Type B pancreatic cell (in vitro differentiated cells): Measurements from ENCODE around the gene MYO1F. TPM values are rescaled to one million over a fixed set of nuclear protein-coding genes. Genes with fewer than 3 reads are reported as not detected.
A peak's percentile ranks its signal among the peaks of the same experiment; 100 is the strongest.

Experiments used
- DNase-seq: peaks from one replicate; pipeline ENCODE4 v3.0.0; 2021; ENCODE audit warnings: mixed read lengths; ENCODE audit not compliant: unreplicated experiment; ENCODE audit errors: extremely low spot score
- H3K27ac Mint-ChIP-seq: 2 replicates; pipeline ENCODE4 v1.8.0; 2021; ENCODE audit warnings: mild to moderate bottlenecking, mixed read lengths
- H3K27me3 Mint-ChIP-seq: 2 replicates; pipeline ENCODE4 v1.8.0; 2021; ENCODE audit warnings: mixed read lengths
- H3K36me3 Mint-ChIP-seq: 2 replicates; pipeline ENCODE4 v1.8.0; 2021; ENCODE audit warnings: mixed read lengths
- H3K4me1 Mint-ChIP-seq: one replicate; pipeline ENCODE4 v1.8.0; 2021; ENCODE audit warnings: mixed read lengths; ENCODE audit not compliant: unreplicated experiment
- H3K4me3 Mint-ChIP-seq: 2 replicates; pipeline ENCODE4 v1.8.0; 2021; ENCODE audit warnings: mild to moderate bottlenecking, mixed read lengths
- H3K9me3 Mint-ChIP-seq: 2 replicates; pipeline ENCODE4 v1.8.0; 2021; ENCODE audit warnings: mixed read lengths
- CTCF ChIP-seq: fragments of 200-600 bp; sonication (generic); conservative IDR thresholded peaks from 2 replicates; pipeline ENCODE4 v1.5.0; 2021; ENCODE audit warnings: antibody characterized with exemption, mild to moderate bottlenecking
- total RNA-seq: library from RNA; stranded (reverse); gene quantifications from 2 replicates; pipeline ENCODE4 v1.2.1, GENCODE V29; 2021; ENCODE audit warnings: low replicate concordance

MYO1F gene
- total RNA-seq, 1 donor from 2014 or later: 0.14 TPM

- peak; percentile 80 for DNase-seq
- H3K27ac Mint-ChIP-seq: no peak overlapping the region
- H3K4me1 Mint-ChIP-seq: no peaks in the 10 kb centered on the region
- H3K9me3 Mint-ChIP-seq: no peaks in the 10 kb centered on the region
- no peaks in the 10 kb centered on the region for H3K36me3 Mint-ChIP-seq
- no peak overlapping the region for H3K4me3 Mint-ChIP-seq
- H3K27me3 Mint-ChIP-seq: peaks cover 13% of the 10 kb centered on the region
- TF ChIP-seq CTCF: peak; percentile 77
Measured at GRCh38 chr19:8585894-8586750, 8.9 kb upstream of the MYO1F start.

- no peak for DNase-seq
- H3K9me3 Mint-ChIP-seq: no peaks in the 10 kb centered on the region
- TF ChIP-seq CTCF: no peak
- peaks cover 8% of the 10 kb centered on the region for H3K27me3 Mint-ChIP-seq
- no peaks in the 10 kb centered on the region for H3K4me1 Mint-ChIP-seq
- no peak overlapping the region for H3K4me3 Mint-ChIP-seq
- H3K27ac Mint-ChIP-seq: no peak overlapping the region
- no peaks in the 10 kb centered on the region for H3K36me3 Mint-ChIP-seq
Measured at GRCh38 chr19:8584965-8585893, 8.0 kb upstream of the MYO1F start.

GRCh38 chr19:8580710-8581281 lies 3.6 kb upstream of the MYO1F start:
- H3K9me3 Mint-ChIP-seq: no peaks in the 10 kb centered on the region
- TF ChIP-seq CTCF: peak; percentile 100
- H3K36me3 Mint-ChIP-seq: no peaks in the 10 kb centered on the region
- H3K4me1 Mint-ChIP-seq: peaks cover 5% of the 10 kb centered on the region
- peak; percentile 87 for DNase-seq
- no peak overlapping the region for H3K27ac Mint-ChIP-seq
- H3K4me3 Mint-ChIP-seq: no peak overlapping the region
- peaks cover 19% of the 10 kb centered on the region for H3K27me3 Mint-ChIP-seq

- peak; percentile 93 for TF ChIP-seq CTCF
- H3K27me3 Mint-ChIP-seq: peaks cover 24% of the 10 kb centered on the region
- peaks cover 8% of the 10 kb centered on the region for H3K4me1 Mint-ChIP-seq
- DNase-seq: peak; percentile 83
- peak overlapping the region; percentile 3 for H3K27ac Mint-ChIP-seq
- H3K9me3 Mint-ChIP-seq: no peaks in the 10 kb centered on the region
- H3K36me3 Mint-ChIP-seq: no peaks in the 10 kb centered on the region
- no peak overlapping the region for H3K4me3 Mint-ChIP-seq
Measured at GRCh38 chr19:8578642-8579265, 1.5 kb upstream of the MYO1F start.

- Mint-ChIP-seq H3K9me3 (no peaks in the 10 kb centered on the region), H3K27me3 (peaks cover 28% of the 10 kb centered on the region), H3K27ac (no peak overlapping the region), H3K36me3 (no peaks in the 10 kb centered on the region), H3K4me3 (no peak overlapping the region), H3K4me1 (peaks cover 8% of the 10 kb centered on the region)
- DNase-seq: no peak
- TF ChIP-seq CTCF: no peak
Measured at GRCh38 chr19:8577741-8578140, 499 bp upstream of the MYO1F start.
